HEK293 (cell line): ENCODE data around the gene RPGRIP1L.

ENCODE experiments used
- CTCF ChIA-PET: fragments of 350-600 bp; formaldehyde crosslinking; extraction: SDS; loops from one replicate; lab custom pipeline; 2021; ENCODE audit warnings: antibody characterized with exemption; lab: Yijun Ruan, JAX
- POLR2A ChIA-PET: fragments of 300-600 bp; formaldehyde crosslinking; extraction: SDS; loops from one replicate; lab custom pipeline; 2020; ENCODE audit warnings: antibody characterized with exemption, inconsistent platforms; lab: Yijun Ruan, JAX
- H3K27ac ChIP-seq: fragments of 200-500 bp; sonication (Bioruptor generic); 2 replicates; pipeline ENCODE4 v1.5.1; 2014; ENCODE audit warnings: low read depth, low read length, control low read depth, inconsistent platforms; ENCODE audit errors: extremely low read depth
- H3K36me3 ChIP-seq, 2 experiments: fragments of 200-500 bp in 1 of 2; sonication (Bioruptor generic) in 1 of 2; 1 replicate in 1 of 2; 2 replicates in 1 of 2; pipeline ENCODE4 v1.5.1; 2014 to 2017; ENCODE audit warnings: inconsistent platforms in 2 of 2, low read length in 2 of 2; ENCODE audit not compliant: control insufficient read depth in 2 of 2, insufficient read depth in 1 of 2
- H3K4me1 ChIP-seq: fragments of 200-500 bp; sonication (Bioruptor generic); 2 replicates; pipeline ENCODE4 v1.5.1; 2014; ENCODE audit warnings: mild to moderate bottlenecking, low read length, inconsistent platforms; ENCODE audit not compliant: control insufficient read depth, insufficient read depth
- H3K4me3 ChIP-seq: 2 replicates; pipeline ENCODE4 v1.5.1; 2011; ENCODE audit warnings: low read depth, mild to moderate bottlenecking, control low read depth, low read length, moderate library complexity
- H3K9me3 ChIP-seq: fragments of 200-500 bp; sonication (Bioruptor generic); 2 replicates; pipeline ENCODE4 v1.5.1; 2014; ENCODE audit warnings: low read depth, low read length, inconsistent platforms; ENCODE audit not compliant: control insufficient read depth, insufficient read depth
- CTCF ChIP-seq: fragments of 450-650 bp; formaldehyde crosslinking; IDR thresholded peaks from 2 replicates; pipeline ENCODE4 v1.5.1; 2016; ENCODE audit warnings: missing biosample characterization, missing genetic modification characterization
- GLI4 ChIP-seq: fragments of 450-650 bp; formaldehyde crosslinking; IDR thresholded peaks from 2 replicates; pipeline ENCODE4 v1.5.1; 2016; ENCODE audit warnings: missing biosample characterization, missing genetic modification characterization
- KLF9 ChIP-seq: fragments of 450-650 bp; formaldehyde crosslinking; IDR thresholded peaks from 2 replicates; pipeline ENCODE4 v1.5.1; 2016; ENCODE audit warnings: missing biosample characterization, missing genetic modification characterization, low read depth
- MYNN ChIP-seq: fragments of 450-650 bp; formaldehyde crosslinking; IDR thresholded peaks from 2 replicates; pipeline ENCODE4 v1.5.1; 2016; ENCODE audit warnings: missing biosample characterization, missing genetic modification characterization, borderline replicate concordance
- REPIN1 ChIP-seq: fragments of 450-650 bp; formaldehyde crosslinking; IDR thresholded peaks from 2 replicates; pipeline ENCODE4 v1.5.1; 2017; ENCODE audit warnings: missing biosample characterization, missing genetic modification characterization, low read depth
- SP3 ChIP-seq: fragments of 450-650 bp; formaldehyde crosslinking; IDR thresholded peaks from 2 replicates; pipeline ENCODE4 v1.5.1; 2016; ENCODE audit warnings: missing biosample characterization, missing genetic modification characterization
- TRIM28 ChIP-seq: IDR thresholded peaks from 2 replicates; pipeline ENCODE4 v1.6.1; 2011; ENCODE audit warnings: low read length, control low read depth, borderline replicate concordance
- ZFHX2 ChIP-seq: fragments of 450-650 bp; formaldehyde crosslinking; conservative IDR thresholded peaks from 2 replicates; pipeline ENCODE4 v1.5.1; 2016; ENCODE audit warnings: missing biosample characterization, missing genetic modification characterization
- ZNF10 ChIP-seq: fragments of 450-650 bp; formaldehyde crosslinking; IDR thresholded peaks from 2 replicates; pipeline ENCODE4 v1.5.1; 2017; ENCODE audit warnings: missing biosample characterization, missing genetic modification characterization
- ZNF157 ChIP-seq: fragments of 450-650 bp; formaldehyde crosslinking; IDR thresholded peaks from 2 replicates; pipeline ENCODE4 v1.5.1; 2016; ENCODE audit warnings: missing biosample characterization, missing genetic modification characterization
- ZNF174 ChIP-seq: fragments of 450-650 bp; formaldehyde crosslinking; IDR thresholded peaks from 2 replicates; pipeline ENCODE4 v1.5.0; 2017; ENCODE audit warnings: missing biosample characterization, mild to moderate bottlenecking, missing genetic modification characterization
- ZNF223 ChIP-seq: fragments of 450-650 bp; formaldehyde crosslinking; IDR thresholded peaks from 2 replicates; pipeline ENCODE4 v1.5.1; 2016; ENCODE audit warnings: missing biosample characterization, missing genetic modification characterization
- ZNF394 ChIP-seq: fragments of 450-650 bp; formaldehyde crosslinking; IDR thresholded peaks from 2 replicates; pipeline ENCODE4 v1.5.1; 2016; ENCODE audit warnings: missing biosample characterization, missing genetic modification characterization, mild to moderate bottlenecking, moderate library complexity, borderline replicate concordance
- ZNF449 ChIP-seq: fragments of 450-650 bp; formaldehyde crosslinking; IDR thresholded peaks from 2 replicates; pipeline ENCODE4 v1.5.1; 2017; ENCODE audit warnings: missing biosample characterization, mild to moderate bottlenecking, missing genetic modification characterization, moderate library complexity
- ZNF473 ChIP-seq: fragments of 450-650 bp; formaldehyde crosslinking; IDR thresholded peaks from 2 replicates; pipeline ENCODE4 v1.5.1; 2017; ENCODE audit warnings: missing biosample characterization, missing genetic modification characterization
- ZNF548 ChIP-seq: fragments of 450-650 bp; formaldehyde crosslinking; IDR thresholded peaks from 2 replicates; pipeline ENCODE4 v1.5.1; 2016; ENCODE audit warnings: missing biosample characterization, missing genetic modification characterization
- ZNF580 ChIP-seq: fragments of 450-650 bp; formaldehyde crosslinking; IDR thresholded peaks from 2 replicates; pipeline ENCODE4 v1.5.1; 2016; ENCODE audit warnings: missing biosample characterization, missing genetic modification characterization
- ZNF639 ChIP-seq: fragments of 450-650 bp; formaldehyde crosslinking; IDR thresholded peaks from 2 replicates; pipeline ENCODE4 v1.5.1; 2016; ENCODE audit warnings: missing biosample characterization, missing genetic modification characterization
- ZNF654 ChIP-seq: fragments of 450-650 bp; formaldehyde crosslinking; IDR thresholded peaks from 2 replicates; pipeline ENCODE4 v1.5.1; 2016; ENCODE audit warnings: low read depth, missing biosample characterization, missing genetic modification characterization
- ZNF664 ChIP-seq: fragments of 450-650 bp; formaldehyde crosslinking; IDR thresholded peaks from 2 replicates; pipeline ENCODE4 v1.5.1; 2016; ENCODE audit warnings: missing biosample characterization, missing genetic modification characterization
- ZNF830 ChIP-seq: fragments of 450-650 bp; IDR thresholded peaks from 2 replicates; pipeline ENCODE4 v1.5.0; 2018; ENCODE audit warnings: missing biosample characterization, missing genetic modification characterization, low read depth, mild to moderate bottlenecking, moderate library complexity
- ZNF837 ChIP-seq: fragments of 450-650 bp; formaldehyde crosslinking; IDR thresholded peaks from 2 replicates; pipeline ENCODE4 v1.5.1; 2016; ENCODE audit warnings: missing biosample characterization, missing genetic modification characterization
- ZNF843 ChIP-seq: fragments of 450-650 bp; formaldehyde crosslinking; IDR thresholded peaks from 2 replicates; pipeline ENCODE4 v1.5.1; 2016; ENCODE audit warnings: missing biosample characterization, missing genetic modification characterization
- ZSCAN5A ChIP-seq: fragments of 450-650 bp; formaldehyde crosslinking; IDR thresholded peaks from 2 replicates; pipeline ENCODE4 v1.5.1; 2016; ENCODE audit warnings: missing biosample characterization, missing genetic modification characterization

The RPGRIP1L gene

GRCh38 chr16:53743149-53743566, 39.5 kb upstream of the RPGRIP1L start:
- ChIA-PET POLR2A (interaction anchor here (1.2 kb wide), 1 partner anchor 43 kb away, joined by 3 read pairs; no protein-coding TSS in a partner anchor), CTCF (interaction anchor here (0.6 to 5.5 kb wide), 15 partner anchors 11 to 1369 kb away, joined by 3 to 63 read pairs (median 4); partner anchors contain the start of genes FTO and RPGRIP1L)
- no peak for TF ChIP-seq ZNF843 (tag by site-specific recombination)
- TF ChIP-seq ZNF830 (tag by site-specific recombination) = no peak
- peak; percentile 38 for TF ChIP-seq ZNF654 (tag by site-specific recombination)
- TF ChIP-seq SP3 = no peak
- peak; percentile 74 for TF ChIP-seq ZNF223
- no peak for TF ChIP-seq ZNF837 (tag by site-specific recombination)
- no peak for TF ChIP-seq ZNF157 (tag by site-specific recombination)
- no peak for TF ChIP-seq ZNF449 (tag by site-specific recombination)
- TF ChIP-seq KLF9 = no peak
- peak; percentile 49; the same call in 1 of the 2 replicates for TF ChIP-seq ZNF580 (tag by site-specific recombination)
- no peak for TF ChIP-seq ZNF639 (tag by site-specific recombination)
- peak; percentile 42; the same call in 1 of the 2 replicates for TF ChIP-seq CTCF (tag by site-specific recombination)
- TF ChIP-seq ZSCAN5A (tag by site-specific recombination) = no peak
- no peak for TF ChIP-seq ZNF548 (tag by site-specific recombination)
- no peak for TF ChIP-seq ZNF174
- TF ChIP-seq ZFHX2 (tag by site-specific recombination) = no peak
- no peak for TF ChIP-seq REPIN1
- TF ChIP-seq ZNF664 = 0 out of 2 replicates have a peak, but pooled peaks have one; percentile 19
- no peak for TF ChIP-seq ZNF394
- TF ChIP-seq ZNF473 (tag by site-specific recombination) = no peak
- TF ChIP-seq TRIM28 = peak; percentile 97
- no peak for TF ChIP-seq GLI4 (tag by site-specific recombination)
- no peak for TF ChIP-seq MYNN
- TF ChIP-seq ZNF10 (tag by site-specific recombination) = no peak
- Histone ChIP-seq H3K4me3 (no peak overlapping the region), H3K4me1 (peaks cover 35% of the 10 kb centered on the region), H3K27ac (no peak overlapping the region), H3K9me3 (no peaks in the 10 kb centered on the region), H3K36me3 (no peaks in the 10 kb centered on the region; a peak in 1 of 3 replicates)
